H1 (cell line): Measurements from ENCODE around the gene RAB38. TPM values are rescaled to one million over a fixed set of nuclear protein-coding genes. Genes with fewer than 3 reads are reported as not detected.

Experiments used
- CTCF ChIA-PET: fragments of 300-600 bp; sonication (Branson Sonifier 250); formaldehyde crosslinking; loops from one replicate; lab custom pipeline; 2021; ENCODE audit not compliant: partially characterized antibody; lab: Charles Lee
- POLR2A ChIA-PET: fragments of 300-600 bp; sonication (Branson Sonifier 250); formaldehyde crosslinking; loops from one replicate; lab custom pipeline; 2021; ENCODE audit warnings: inconsistent platforms; ENCODE audit not compliant: partially characterized antibody; lab: Charles Lee
- DNase-seq, 2 experiments: peaks; one replicate each; pipeline versions ENCODE4 v3.0.0 to v3.0.0-alpha.2; 2010 to 2022; ENCODE audit warnings: low spot score in 2 of 2, low read depth in 1 of 2, mixed read lengths in 1 of 2
- FAIRE-seq: peaks from 2 replicates; lab custom pipeline; 2011; peaks lifted over from hg19 to GRCh38; lab: Jason Lieb, UNC
- H2AFZ ChIP-seq: 2 replicates; pipeline ENCODE4 v1.8.1; 2012; ENCODE audit warnings: low read length, inconsistent platforms
- H2AK5ac ChIP-seq: 2 replicates; pipeline ENCODE4 v1.6.1; 2013; ENCODE audit warnings: low read depth, low read length
- H2BK120ac ChIP-seq: replicated peaks from 2 replicates; pipeline ENCODE3; 2013; ENCODE audit warnings: low read depth, low read length, inconsistent platforms
- H2BK12ac ChIP-seq: 2 replicates; pipeline ENCODE4 v1.6.1; 2013; ENCODE audit warnings: low read depth, low read length
- H2BK15ac ChIP-seq: 2 replicates; pipeline ENCODE4 v1.6.1; 2013; ENCODE audit warnings: low read length
- H2BK20ac ChIP-seq: 2 replicates; pipeline ENCODE4 v1.6.1; 2013; ENCODE audit warnings: low read length
- H2BK5ac ChIP-seq: 2 replicates; pipeline ENCODE4 v1.6.1; 2013; ENCODE audit warnings: low read depth, low read length
- H3K14ac ChIP-seq: 2 replicates; pipeline ENCODE4 v1.6.1; 2013; ENCODE audit warnings: inconsistent platforms; ENCODE audit not compliant: insufficient read length
- H3K18ac ChIP-seq: 2 replicates; pipeline ENCODE4 v1.6.1; 2013; ENCODE audit warnings: low read length; ENCODE audit errors: extremely low read depth
- H3K23ac ChIP-seq: 2 replicates; pipeline ENCODE4 v1.6.1; 2013; ENCODE audit warnings: inconsistent platforms; ENCODE audit not compliant: insufficient read length
- H3K23me2 ChIP-seq: 2 replicates; pipeline ENCODE4 v1.6.1; 2013; ENCODE audit warnings: low read depth, low read length
- H3K27ac ChIP-seq: 2 replicates; pipeline ENCODE4 v1.6.1; 2011; ENCODE audit warnings: low read depth, low read length, inconsistent platforms
- H3K27me3 ChIP-seq, 4 experiments: replicated peaks in 1 of 4; 1 replicate in 1 of 4; 2 replicates in 3 of 4; pipeline versions ENCODE4 v1.6.1 to v1.8.1; 2011 to 2013; ENCODE audit warnings: low read length in 3 of 4, mild to moderate bottlenecking in 3 of 4, inconsistent platforms in 2 of 4, mixed read lengths in 2 of 4, moderate library complexity in 1 of 4; ENCODE audit not compliant: control insufficient read depth in 3 of 4, insufficient read depth in 3 of 4; ENCODE audit errors: extremely low read depth in 1 of 4
- H3K36me3 ChIP-seq, 4 experiments: 2 replicates each; pipeline versions ENCODE4 v1.6.1 to v1.8.1; 2011 to 2013; ENCODE audit warnings: mild to moderate bottlenecking in 4 of 4, low read length in 3 of 4, moderate library complexity in 2 of 4, control low read depth in 1 of 4, inconsistent platforms in 1 of 4; ENCODE audit not compliant: insufficient read depth in 4 of 4, control insufficient read depth in 2 of 4
- H3K4ac ChIP-seq: replicated peaks from 2 replicates; pipeline ENCODE3; 2013; ENCODE audit warnings: low read length, low read depth, mixed read lengths, inconsistent platforms; ENCODE audit not compliant: insufficient read length
- H3K4me1 ChIP-seq, 4 experiments: replicated peaks in 1 of 4; 1 replicate in 1 of 4; 2 replicates in 3 of 4; pipeline versions ENCODE4 v1.6.1 to v1.8.1; 2011 to 2013; ENCODE audit warnings: low read length in 3 of 4, inconsistent platforms in 2 of 4, mixed read lengths in 1 of 4; ENCODE audit not compliant: insufficient read depth in 4 of 4, control insufficient read depth in 3 of 4
- H3K4me2 ChIP-seq, 2 experiments: 2 replicates each; pipeline versions ENCODE4 v1.6.1 to v1.8.1; 2011 to 2013; ENCODE audit warnings: low read depth in 2 of 2, low read length in 2 of 2, control low read depth in 1 of 2, inconsistent platforms in 1 of 2, mild to moderate bottlenecking in 1 of 2; ENCODE audit not compliant: insufficient read depth in 1 of 2
- H3K4me3 ChIP-seq, 4 experiments: fragments of 200-600, 300-600 bp in 1 of 4; sonication (generic), shearing (Covaris generic), sonication (Bioruptor Twin) in 1 of 4; 2 replicates each; pipeline versions ENCODE4 v1.5.1 to v1.8.1; 2011 to 2016; ENCODE audit warnings: low read length in 4 of 4, low read depth in 3 of 4, control low read depth in 2 of 4, inconsistent platforms in 2 of 4, mild to moderate bottlenecking in 2 of 4, mixed read lengths in 1 of 4, moderate library complexity in 1 of 4; ENCODE audit not compliant: insufficient read depth in 2 of 4; ENCODE audit errors: extremely low read depth in 1 of 4
- H3K56ac ChIP-seq: replicated peaks from 2 replicates; pipeline ENCODE3; 2013; ENCODE audit warnings: low read depth, mild to moderate bottlenecking, mixed read lengths, low read length, inconsistent platforms; ENCODE audit not compliant: insufficient read length
- H3K79me1 ChIP-seq: 2 replicates; pipeline ENCODE4 v1.6.1; 2013; ENCODE audit warnings: low read depth, low read length, control low read depth
- H3K79me2 ChIP-seq, 2 experiments: 2 replicates each; pipeline versions ENCODE4 v1.6.1 to v1.8.1; 2012 to 2013; ENCODE audit warnings: low read length in 2 of 2, mild to moderate bottlenecking in 2 of 2, inconsistent platforms in 1 of 2; ENCODE audit not compliant: insufficient read depth in 2 of 2, control insufficient read depth in 1 of 2
- H3K9ac ChIP-seq, 4 experiments: replicated peaks in 1 of 4; 1 replicate in 1 of 4; 2 replicates in 3 of 4; pipeline versions ENCODE4 v1.6.1 to v1.8.1; 2011 to 2013; ENCODE audit warnings: low read depth in 3 of 4, low read length in 3 of 4, control low read depth in 2 of 4, mild to moderate bottlenecking in 2 of 4, moderate library complexity in 2 of 4, inconsistent platforms in 1 of 4; ENCODE audit errors: extremely low read depth in 1 of 4
- H3K9me3 ChIP-seq, 2 experiments: 2 replicates each; pipeline versions ENCODE4 v1.6.1 to v1.8.1; 2012 to 2013; ENCODE audit warnings: mild to moderate bottlenecking in 2 of 2, moderate library complexity in 2 of 2, control low read depth in 1 of 2, inconsistent platforms in 1 of 2, low read depth in 1 of 2, low read length in 1 of 2, mixed read lengths in 1 of 2; ENCODE audit not compliant: insufficient read depth in 2 of 2
- H4K20me1 ChIP-seq, 2 experiments: replicated peaks in 1 of 2; 2 replicates each; pipeline versions ENCODE3 to v1.8.1; 2011 to 2013; ENCODE audit warnings: inconsistent platforms in 2 of 2, low read length in 2 of 2, mild to moderate bottlenecking in 1 of 2; ENCODE audit not compliant: insufficient read depth in 2 of 2, control insufficient read depth in 1 of 2
- H4K5ac ChIP-seq: 2 replicates; pipeline ENCODE4 v1.6.1; 2013; ENCODE audit warnings: low read length, low read depth, mixed read lengths, inconsistent platforms; ENCODE audit not compliant: insufficient read length
- H4K8ac ChIP-seq: 2 replicates; pipeline ENCODE4 v1.8.0; 2013; ENCODE audit warnings: mild to moderate bottlenecking, moderate library complexity, low read length, inconsistent platforms; ENCODE audit not compliant: insufficient read depth; ENCODE audit errors: extremely low read depth
- H4K91ac ChIP-seq: replicated peaks from 2 replicates; pipeline ENCODE3; 2013; ENCODE audit warnings: low read length, mixed read lengths, inconsistent platforms; ENCODE audit not compliant: insufficient read length
- GTF2F1 ChIP-seq: IDR thresholded peaks from 2 replicates; pipeline ENCODE4 v1.6.1; 2012; ENCODE audit warnings: low read depth, low read length, improper control_type of control experiment, borderline replicate concordance
- MAFK ChIP-seq: IDR thresholded peaks from 2 replicates; pipeline ENCODE4 v1.6.1; 2012; ENCODE audit warnings: low read depth, mild to moderate bottlenecking, improper control_type of control experiment, low read length
- POU5F1 ChIP-seq: IDR thresholded peaks from 2 replicates; pipeline ENCODE4 v1.6.1; 2011; ENCODE audit warnings: low read depth, mild to moderate bottlenecking, low read length, moderate library complexity
- RNF2 ChIP-seq: fragments of 200-900, 300-1000 bp; sonication (generic); IDR thresholded peaks from 2 replicates; pipeline ENCODE4 v1.7.1; 2016; ENCODE audit warnings: borderline replicate concordance, low read depth, mild to moderate bottlenecking, antibody characterized with exemption, low read length; ENCODE audit not compliant: poor library complexity, severe bottlenecking; ENCODE audit errors: missing control alignments
- SP4 ChIP-seq: IDR thresholded peaks from 2 replicates; pipeline ENCODE4 v1.6.1; 2012; ENCODE audit warnings: low read length, inconsistent platforms
- WGBS, 2 experiments: shearing (Covaris generic) in 1 of 2; methylation state at CpG; one replicate each; pipeline versions ENCODE4 v1.1.6 to v1.1.7; 2013 to 2015; ENCODE audit warnings: low lambda C conversion rate in 2 of 2, mixed read lengths in 2 of 2, inconsistent platforms in 1 of 2, low coverage in 1 of 2, missing lambda C conversion rate in 1 of 2; ENCODE audit not compliant: insufficient replicate concordance in 2 of 2, insufficient coverage in 1 of 2, insufficient read length in 1 of 2; ENCODE audit errors: extremely low coverage in 1 of 2, missing lambda C conversion rate in 1 of 2; 5-methylcytosine and 5-hydroxymethylcytosine counted together
- polyA plus RNA-seq, 7 experiments: library from polyadenylated mRNA; depleted of rRNA in 3 of 7; stranded (reverse) in 5 of 7; unstranded in 2 of 7; fragments of >200 nt in 5 of 7; fragments of 200-250 nt in 2 of 7; gene quantifications; 1 replicate in 5 of 7; 2 replicates in 1 of 7; 4 replicates in 1 of 7; pipeline versions ENCODE4 v1.2.1 to v1.2.3, GENCODE V29; 2011 to 2013; ENCODE audit warnings: missing spikeins in 2 of 7, mixed read lengths in 2 of 7
- total RNA-seq: library from RNA; stranded (reverse); fragmentation: NEBNext Ultra II Directional; extraction: Animal tissue kit (Norgen Biotek cat#: 25700); gene quantifications from 2 replicates; pipeline ENCODE4 v1.2.1, GENCODE V29; 2021

The RAB38 gene
- total and polyA plus RNA-seq, 2 of the 8 experiments (the other 6 are each of a cell fraction or from before 2014, with no cell fraction given), result 15.4 to 16.5 TPM

DNA sequence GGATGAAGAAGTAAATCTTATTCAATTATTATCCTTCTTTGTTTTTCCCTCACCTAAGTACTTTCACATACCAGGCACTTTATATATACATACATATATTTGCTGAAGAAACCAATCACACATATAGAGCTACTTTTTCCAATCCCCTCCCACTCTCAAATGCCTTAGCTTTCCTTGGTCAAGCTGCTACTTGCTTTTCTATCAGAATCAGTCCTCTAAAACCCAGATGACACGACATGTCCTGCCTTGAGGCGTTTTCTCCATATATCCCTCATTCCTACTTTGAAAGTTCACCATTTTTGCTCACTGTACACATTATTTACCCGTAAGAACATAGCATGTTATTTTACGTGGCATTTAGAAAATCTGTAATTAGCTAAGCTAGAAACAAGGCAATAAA, 5.4 kb downstream of the RAB38 start:
- H3K27me3 ChIP-seq, result no peaks in the 10 kb centered on the region
- H3K36me3 ChIP-seq, result no peaks in the 10 kb centered on the region
- H2BK120ac ChIP-seq, result no peak overlapping the region
- no peak overlapping the region for H3K9ac ChIP-seq
- no peak for TF ChIP-seq RNF2
- no peak for TF ChIP-seq MAFK
- no peak for TF ChIP-seq GTF2F1
- no peak for TF ChIP-seq SP4
- TF ChIP-seq POU5F1, result no peak
- H3K23ac ChIP-seq, result no peak overlapping the region
- POLR2A ChIA-PET, result interaction anchor here (1.1 kb wide), 1 partner anchor 13 kb away, joined by 3 read pairs; no protein-coding TSS in a partner anchor
- 96% methylated on average over 4 of the region's 4 CpGs; no CpG with 5 or more reads in 1 of the 2 experiments for WGBS, 2 experiments
- no peak overlapping the region for H3K4ac ChIP-seq
- no peak overlapping the region for H3K4me3 ChIP-seq
- H3K79me1 ChIP-seq, result 0 out of 2 replicates have a peak, but pooled peaks cover 2% of the 10 kb centered on the region
- no peaks in the 10 kb centered on the region for H3K9me3 ChIP-seq
- peaks cover 0 to 4% (median 3%) of the 10 kb centered on the region in 4 experiments; a peak in 5 of 7 replicates for H3K4me1 ChIP-seq
- no peak for FAIRE-seq
- CTCF ChIA-PET, result interaction anchor here (0.9 kb wide), 1 partner anchor 16 kb away, joined by 4 read pairs; no protein-coding TSS in a partner anchor
- H3K14ac ChIP-seq, result no peak overlapping the region
- DNase-seq, result no peak
- no peak overlapping the region for H3K4me2 ChIP-seq
- H4K20me1 ChIP-seq, result no peaks in the 10 kb centered on the region
- no peak overlapping the region for H2AFZ ChIP-seq
- H2AK5ac ChIP-seq, result no peak overlapping the region
- no peak overlapping the region for H2BK12ac ChIP-seq
- H2BK20ac ChIP-seq, result no peak overlapping the region
- H2BK15ac ChIP-seq, result no peak overlapping the region
- H2BK5ac ChIP-seq, result no peak overlapping the region
- H4K8ac ChIP-seq, result no peak overlapping the region
- H3K18ac ChIP-seq, result no peak overlapping the region
- H3K27ac ChIP-seq, result no peak overlapping the region
- H4K91ac ChIP-seq, result no peak overlapping the region
- no peaks in the 10 kb centered on the region; a peak in 1 of 4 replicates for H3K79me2 ChIP-seq
- H3K56ac ChIP-seq, result no peak overlapping the region
- peaks cover 3% of the 10 kb centered on the region; the same call in 1 of the 2 replicates for H3K23me2 ChIP-seq
- no peak overlapping the region for H4K5ac ChIP-seq
